OCI-LY3 (cell line): Measurements from ENCODE around the gene RBM26.

Source experiments
- H2AFZ ChIP-seq: fragments of 200-600, 300-600 bp; shearing (Covaris generic); 2 replicates; pipeline ENCODE4 v1.6.0; 2014; ENCODE audit warnings: antibody characterized with exemption, low read depth, low read length
- H3K27ac ChIP-seq: fragments of 200-600, 300-600 bp; sonication (generic); 2 replicates; pipeline ENCODE4 v1.5.1; 2014; ENCODE audit warnings: mild to moderate bottlenecking, low read length, moderate library complexity, mixed read lengths
- H3K27me3 ChIP-seq: fragments of 200-600, 300-600 bp; sonication (generic); 2 replicates; pipeline ENCODE4 v1.6.1; 2014; ENCODE audit warnings: low read depth, low read length, mixed read lengths
- H3K36me3 ChIP-seq: fragments of 200-600, 300-600 bp; sonication (generic); replicated peaks from 2 replicates; pipeline ENCODE3; 2014; ENCODE audit warnings: low read depth, low read length, mixed read lengths
- H3K4me1 ChIP-seq: fragments of 300-600, 200-600 bp; sonication (generic); 2 replicates; pipeline ENCODE4 v1.6.1; 2014; ENCODE audit warnings: low read length, mixed read lengths
- H3K4me2 ChIP-seq: fragments of 200-600, 300-600 bp; sonication (generic); 2 replicates; pipeline ENCODE4 v1.6.1; 2014; ENCODE audit warnings: low read length, mixed read lengths
- H3K4me3 ChIP-seq: fragments of 300-600, 200-600 bp; sonication (generic); 2 replicates; pipeline ENCODE4 v1.5.1; 2014; ENCODE audit warnings: antibody characterized with exemption, mild to moderate bottlenecking, low read length, moderate library complexity
- H3K79me2 ChIP-seq: fragments of 300-600, 200-600 bp; shearing (Covaris generic); 2 replicates; pipeline ENCODE4 v1.6.1; 2014; ENCODE audit warnings: mild to moderate bottlenecking, low read length, mixed read lengths
- H3K9ac ChIP-seq: fragments of 300-600, 200-600 bp; shearing (Covaris generic); 2 replicates; pipeline ENCODE4 v1.6.0; 2014; ENCODE audit warnings: mild to moderate bottlenecking, low read length, moderate library complexity
- H3K9me3 ChIP-seq: fragments of 200-600, 300-600 bp; shearing (Covaris generic); 2 replicates; pipeline ENCODE4 v1.6.1; 2014; ENCODE audit warnings: low read length, mixed read lengths; ENCODE audit not compliant: insufficient read depth
- H4K20me1 ChIP-seq: fragments of 200-600, 300-600 bp; sonication (generic); 2 replicates; pipeline ENCODE4 v1.6.1; 2016; ENCODE audit warnings: low read length, mixed read lengths; ENCODE audit not compliant: insufficient read depth
- EZH2phosphoT487 ChIP-seq: fragments of 200-600 bp; shearing (Covaris generic); IDR thresholded peaks from 2 replicates; pipeline ENCODE4 v1.6.1; 2018; ENCODE audit warnings: antibody characterized with exemption, mixed run types, low read depth
- TF ChIP-seq, protein P1 (sequence below): fragments of 200-600, 300-600 bp; sonication (generic); IDR thresholded peaks from 2 replicates; pipeline ENCODE4 v1.5.1; 2014; ENCODE audit warnings: antibody characterized with exemption, low read length, low read depth

RBM26 gene

DNA sequence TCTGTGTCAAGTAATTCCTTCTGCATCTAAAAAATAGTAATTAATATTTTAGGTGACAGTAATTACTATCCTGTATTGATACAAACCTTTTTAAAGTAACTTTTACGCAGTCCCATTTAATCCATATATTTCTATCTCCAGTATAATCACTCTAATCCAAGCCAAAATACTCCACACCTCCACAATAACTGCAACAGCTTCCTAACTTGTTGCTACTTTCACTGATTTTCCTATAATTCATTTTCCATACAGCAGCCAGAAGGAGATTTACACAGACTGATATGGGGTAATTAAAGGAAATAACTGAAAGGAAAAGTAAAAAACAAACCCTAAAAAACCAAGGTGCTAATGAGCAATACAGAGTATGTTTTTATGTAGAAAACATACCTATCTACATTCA is 64.9 kb downstream of the RBM26 start:
- H3K27me3 ChIP-seq, result no peaks in the 10 kb centered on the region
- peaks cover 64% of the 10 kb centered on the region for H3K36me3 ChIP-seq
- no peak overlapping the region for H2AFZ ChIP-seq
- H3K27ac ChIP-seq, result no peak overlapping the region
- no peak overlapping the region for H3K4me2 ChIP-seq
- H3K9ac ChIP-seq, result no peak overlapping the region
- no peaks in the 10 kb centered on the region for H3K9me3 ChIP-seq
- no peaks in the 10 kb centered on the region for H3K79me2 ChIP-seq
- H4K20me1 ChIP-seq, result 0 out of 2 replicates have a peak, but pooled peaks cover 3% of the 10 kb centered on the region
- no peak overlapping the region for H3K4me3 ChIP-seq
- peaks cover 9% of the 10 kb centered on the region for H3K4me1 ChIP-seq
- TF ChIP-seq EZH2phosphoT487, result no peak
- TF ChIP-seq, protein P1, sequence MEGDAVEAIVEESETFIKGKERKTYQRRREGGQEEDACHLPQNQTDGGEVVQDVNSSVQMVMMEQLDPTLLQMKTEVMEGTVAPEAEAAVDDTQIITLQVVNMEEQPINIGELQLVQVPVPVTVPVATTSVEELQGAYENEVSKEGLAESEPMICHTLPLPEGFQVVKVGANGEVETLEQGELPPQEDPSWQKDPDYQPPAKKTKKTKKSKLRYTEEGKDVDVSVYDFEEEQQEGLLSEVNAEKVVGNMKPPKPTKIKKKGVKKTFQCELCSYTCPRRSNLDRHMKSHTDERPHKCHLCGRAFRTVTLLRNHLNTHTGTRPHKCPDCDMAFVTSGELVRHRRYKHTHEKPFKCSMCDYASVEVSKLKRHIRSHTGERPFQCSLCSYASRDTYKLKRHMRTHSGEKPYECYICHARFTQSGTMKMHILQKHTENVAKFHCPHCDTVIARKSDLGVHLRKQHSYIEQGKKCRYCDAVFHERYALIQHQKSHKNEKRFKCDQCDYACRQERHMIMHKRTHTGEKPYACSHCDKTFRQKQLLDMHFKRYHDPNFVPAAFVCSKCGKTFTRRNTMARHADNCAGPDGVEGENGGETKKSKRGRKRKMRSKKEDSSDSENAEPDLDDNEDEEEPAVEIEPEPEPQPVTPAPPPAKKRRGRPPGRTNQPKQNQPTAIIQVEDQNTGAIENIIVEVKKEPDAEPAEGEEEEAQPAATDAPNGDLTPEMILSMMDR, result no peak

DNA sequence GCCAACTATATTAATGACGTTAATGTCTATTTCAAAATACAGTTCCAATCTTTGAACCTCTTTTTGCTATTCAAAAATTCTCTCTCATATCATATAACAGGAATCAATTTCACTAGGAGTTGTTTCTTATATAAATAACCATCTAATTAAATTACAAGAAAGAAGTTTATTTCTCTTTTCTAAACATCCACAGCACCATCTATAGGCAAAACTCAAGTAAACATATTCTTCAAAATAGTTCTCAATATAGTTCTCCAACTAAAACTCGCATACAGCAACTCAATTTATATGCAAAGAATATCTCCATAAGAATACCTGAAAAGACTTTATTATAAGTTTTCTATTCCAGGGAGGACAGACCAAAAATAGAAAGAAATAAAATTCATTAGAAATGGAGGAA is 65.6 kb downstream of the RBM26 start:
- H4K20me1 ChIP-seq, result 0 out of 2 replicates have a peak, but pooled peaks cover 3% of the 10 kb centered on the region
- H3K4me2 ChIP-seq, result no peak overlapping the region
- no peak overlapping the region for H3K9ac ChIP-seq
- peaks cover 70% of the 10 kb centered on the region for H3K36me3 ChIP-seq
- H3K9me3 ChIP-seq, result no peaks in the 10 kb centered on the region
- peaks cover 9% of the 10 kb centered on the region for H3K4me1 ChIP-seq
- H2AFZ ChIP-seq, result no peak overlapping the region
- H3K27me3 ChIP-seq, result no peaks in the 10 kb centered on the region
- H3K27ac ChIP-seq, result no peak overlapping the region
- H3K79me2 ChIP-seq, result no peaks in the 10 kb centered on the region
- H3K4me3 ChIP-seq, result no peak overlapping the region
- TF ChIP-seq, protein P1, result peak; percentile 17; the same call in 1 of the 2 replicates
- TF ChIP-seq EZH2phosphoT487, result no peak

GRCh38 chr13:79338343-79338742 is 67.7 kb downstream of the RBM26 start:
- H3K27ac ChIP-seq, result no peak overlapping the region
- no peak overlapping the region for H2AFZ ChIP-seq
- H3K4me1 ChIP-seq, result peaks cover 9% of the 10 kb centered on the region
- H3K4me3 ChIP-seq, result no peak overlapping the region
- H3K9me3 ChIP-seq, result no peaks in the 10 kb centered on the region
- H4K20me1 ChIP-seq, result 0 out of 2 replicates have a peak, but pooled peaks cover 3% of the 10 kb centered on the region
- H3K36me3 ChIP-seq, result peaks cover 74% of the 10 kb centered on the region
- no peaks in the 10 kb centered on the region for H3K27me3 ChIP-seq
- no peak overlapping the region for H3K9ac ChIP-seq
- H3K4me2 ChIP-seq, result no peak overlapping the region
- TF ChIP-seq, protein P1, result no peak
- TF ChIP-seq EZH2phosphoT487, result no peak
- no peaks in the 10 kb centered on the region for H3K79me2 ChIP-seq

GRCh38 chr13:79336966-79337365 is 69.1 kb downstream of the RBM26 start:
- Histone ChIP-seq H3K27ac (peak overlapping the region; percentile 9; the same call in 1 of the 2 replicates), H4K20me1 (0 out of 2 replicates have a peak, but pooled peaks cover 3% of the 10 kb centered on the region), H3K4me3 (no peak overlapping the region), H2AFZ (no peak overlapping the region), H3K36me3 (peaks cover 75% of the 10 kb centered on the region), H3K27me3 (no peaks in the 10 kb centered on the region), H3K9me3 (no peaks in the 10 kb centered on the region), H3K4me2 (peak overlapping the region; percentile 31), H3K9ac (no peak overlapping the region), H3K4me1 (peaks cover 9% of the 10 kb centered on the region), H3K79me2 (no peaks in the 10 kb centered on the region)
- TF ChIP-seq EZH2phosphoT487, result no peak
- TF ChIP-seq, protein P1, result no peak
